ENCODE data around the gene ASIC4. TPM values are rescaled to one million over a fixed set of nuclear protein-coding genes. Genes with fewer than 3 reads are reported as not detected.
A peak's percentile ranks its signal among the peaks of the same experiment; 100 is the strongest.

The ASIC4 gene
- total and polyA plus RNA-seq, 2 of the 8 experiments (the other 6 are each of a cell fraction or from before 2014, with no cell fraction given), result 0.12 to 0.22 TPM

- no peak overlapping the region for H3K14ac ChIP-seq (ENCODE audit: insufficient read length)
- no peak overlapping the region for H3K4me3 ChIP-seq (ENCODE audit: extremely low read depth in 1 of 4, insufficient read depth in 2 of 4, low read depth in 3 of 4, low read length in 4 of 4)
- 0 out of 7 replicates have a peak, but pooled peaks cover 0 to 3% (median 0%) of the 10 kb centered on the region in 4 experiments for H3K27me3 ChIP-seq (replicated peaks in 1 of 4; ENCODE audit: control insufficient read depth in 3 of 4, extremely low read depth in 1 of 4, insufficient read depth in 3 of 4, low read length in 3 of 4)
- ChIA-PET POLR2A (ENCODE audit: partially characterized antibody) (interaction anchor here (0.6 to 11.0 kb wide), 6 partner anchors 14 to 70 kb away, joined by 3 to 216 read pairs (median 4); partner anchors contain the start of genes GMPPA and SPEG), CTCF (ENCODE audit: partially characterized antibody) (interaction anchor here (4.8 to 113.1 kb wide), 4 partner anchors 19 to 102 kb away, joined by 40 to 7248 read pairs (median 188); partner anchors contain the start of genes DES, GMPPA and SPEG)
- no peak overlapping the region for H3K9ac ChIP-seq (replicated peaks in 1 of 4; ENCODE audit: extremely low read depth in 1 of 4, low read depth in 3 of 4, low read length in 3 of 4)
- no peaks in the 10 kb centered on the region for H4K20me1 ChIP-seq (replicated peaks in 1 of 2; ENCODE audit: control insufficient read depth in 1 of 2, insufficient read depth in 2 of 2, low read length in 2 of 2)
- no peak for TF ChIP-seq SP1 (IDR thresholded peaks at IDR 0.05; ENCODE audit: low read depth, low read length)
- TF ChIP-seq ASH2L (IDR thresholded peaks at IDR 0.05; ENCODE audit: low read length), result no peak
- TF ChIP-seq POU5F1 (IDR thresholded peaks at IDR 0.05; ENCODE audit: low read depth, low read length), result no peak
- TF ChIP-seq SIX5 (IDR thresholded peaks at IDR 0.05; ENCODE audit: low read depth, low read length), result no peak
- TF ChIP-seq TAF7 (optimal IDR thresholded peaks at IDR 0.05; ENCODE audit: borderline replicate concordance, low read depth, low read length), result no peak
- no peak for TF ChIP-seq ATF2 (IDR thresholded peaks at IDR 0.05; ENCODE audit: low read length)
- peak overlapping the region; percentile 93; the same call in 1 of the 2 replicates for H3K18ac ChIP-seq (ENCODE audit: extremely low read depth, low read length)
- H3K4me2 ChIP-seq (ENCODE audit: insufficient read depth in 1 of 2, low read depth in 2 of 2, low read length in 2 of 2), result no peak overlapping the region
- H4K8ac ChIP-seq (ENCODE audit: extremely low read depth, insufficient read depth, low read length), result no peak overlapping the region
- no peak for DNase-seq (ENCODE audit: low read depth in 1 of 2, low spot score in 2 of 2)
- 88% methylated on average over 6 of the region's 9 CpGs; no CpG with 5 or more reads in 1 of the 2 experiments for WGBS, 2 experiments (ENCODE audit: extremely low coverage in 1 of 2, insufficient coverage in 1 of 2, insufficient read length in 1 of 2, insufficient replicate concordance in 2 of 2, low coverage in 1 of 2, low lambda C conversion rate in 2 of 2, missing lambda C conversion rate in 1 of 2)
- no peak overlapping the region; the same call in 1 of the 2 replicates for H2BK15ac ChIP-seq (ENCODE audit: low read length)
- H2AFZ ChIP-seq (ENCODE audit: low read length), result no peak overlapping the region
- H3K79me1 ChIP-seq (ENCODE audit: low read depth, low read length), result no peaks in the 10 kb centered on the region; the same call in 1 of the 2 replicates
- H3K36me3 ChIP-seq (ENCODE audit: control insufficient read depth in 2 of 4, insufficient read depth in 4 of 4, low read length in 3 of 4), result peaks cover 0 to 7% (median 0%) of the 10 kb centered on the region in 4 experiments; a peak in 2 of 8 replicates
- H2BK120ac ChIP-seq (replicated peaks; ENCODE audit: low read depth, low read length), result no peak overlapping the region
- no peak for FAIRE-seq
- H4K91ac ChIP-seq (replicated peaks; ENCODE audit: insufficient read length, low read length), result peak overlapping the region; percentile 39
- peak overlapping the region; percentile 99; the same call in 1 of the 2 replicates for H2BK5ac ChIP-seq (ENCODE audit: low read depth, low read length)
- H2BK12ac ChIP-seq (ENCODE audit: low read depth, low read length), result peak overlapping the region; percentile 95; the same call in 1 of the 2 replicates
- H3K23me2 ChIP-seq (ENCODE audit: low read depth, low read length), result peaks cover 6% of the 10 kb centered on the region
- H3K79me2 ChIP-seq (ENCODE audit: control insufficient read depth in 1 of 2, insufficient read depth in 2 of 2, low read length in 2 of 2), result no peaks in the 10 kb centered on the region
- no peak overlapping the region for H3K56ac ChIP-seq (replicated peaks; ENCODE audit: insufficient read length, low read depth, low read length)
- H3K9me3 ChIP-seq (ENCODE audit: insufficient read depth in 2 of 2, low read depth in 1 of 2, low read length in 1 of 2), result no peaks in the 10 kb centered on the region
- H3K23ac ChIP-seq (ENCODE audit: insufficient read length), result no peak overlapping the region
- peak overlapping the region; percentile 83; the same call in 1 of the 2 replicates for H2BK20ac ChIP-seq (ENCODE audit: low read length)
- H3K4me1 ChIP-seq (replicated peaks in 1 of 4; ENCODE audit: control insufficient read depth in 3 of 4, insufficient read depth in 4 of 4, low read length in 3 of 4), result peaks cover 4 to 45% (median 35%) of the 10 kb centered on the region in 4 experiments
- no peak overlapping the region for H3K27ac ChIP-seq (ENCODE audit: low read depth, low read length)
- H3K4ac ChIP-seq (replicated peaks; ENCODE audit: insufficient read length, low read depth, low read length), result no peak overlapping the region
- 0 out of 2 replicates have a peak overlapping the region, but pooled peaks have one; percentile 76 for H2AK5ac ChIP-seq (ENCODE audit: low read depth, low read length)
- H4K5ac ChIP-seq (ENCODE audit: insufficient read length, low read depth, low read length), result no peak overlapping the region
Measured at GRCh38 chr2:219505585-219505984, 8.7 kb upstream of the ASIC4 start.
